D341Med (cell line): ENCODE data around the gene TMUB2.
"Not testable (repeated sequence)": the region's sequence is repeated elsewhere in the genome, so short reads cannot be mapped to it uniquely, and the experiment has no call there.

Experiments used
- DNase-seq: peaks from one replicate; pipeline ENCODE4 v3.0.0; 2012; ENCODE audit warnings: low spot score

Gene TMUB2

DNA sequence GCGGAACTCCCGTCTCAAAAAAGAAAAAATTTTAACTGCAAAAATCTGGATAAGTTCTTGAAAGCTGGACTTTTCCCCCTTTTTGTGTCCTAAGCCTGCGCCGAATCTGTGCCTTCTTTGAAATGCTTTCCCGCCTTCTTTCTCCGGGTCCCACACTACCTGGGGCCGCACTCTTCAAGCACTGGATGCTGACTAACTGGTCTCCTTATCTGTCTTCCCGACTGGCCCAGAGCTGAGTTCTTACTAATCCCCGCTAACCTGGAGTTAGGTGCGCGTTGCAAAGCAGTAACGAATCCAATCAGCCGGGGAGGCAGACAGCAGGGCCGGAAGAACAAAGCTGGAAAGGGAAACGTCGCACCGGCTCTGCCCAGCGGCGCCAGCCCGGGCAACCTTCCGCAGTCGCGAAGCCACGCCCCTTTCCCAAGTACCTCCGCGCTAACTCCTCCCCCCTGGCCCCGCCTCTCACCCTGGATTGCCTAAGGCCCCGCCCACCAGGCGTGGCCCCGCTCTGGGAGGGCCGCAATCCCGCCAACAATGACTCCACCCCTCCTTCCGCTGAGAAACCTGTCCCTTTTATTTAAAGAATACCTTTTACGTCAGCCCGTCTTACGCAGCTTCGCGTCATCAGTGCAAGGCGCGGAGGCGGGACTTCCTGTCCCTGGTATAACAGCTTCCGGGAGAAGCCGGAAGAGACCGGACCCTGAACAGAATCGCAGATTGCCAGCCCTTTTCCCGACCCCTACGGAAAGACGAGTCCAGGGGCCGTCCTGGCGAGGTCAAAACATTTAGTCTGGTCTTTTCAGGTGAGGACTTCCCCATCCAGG is at the start of gene TMUB2:
Gene TMUB2, plus strand, starts transcription at position 666 of the 824 bp plus-strand sequence. CDS start 737 bp downstream, outside the sequence.
- DNase-seq = peak; percentile 100

GRCh38 chr17:44137891-44138709 is 48.7 kb upstream of the TMUB2 start:
- DNase-seq = no peak

DNA sequence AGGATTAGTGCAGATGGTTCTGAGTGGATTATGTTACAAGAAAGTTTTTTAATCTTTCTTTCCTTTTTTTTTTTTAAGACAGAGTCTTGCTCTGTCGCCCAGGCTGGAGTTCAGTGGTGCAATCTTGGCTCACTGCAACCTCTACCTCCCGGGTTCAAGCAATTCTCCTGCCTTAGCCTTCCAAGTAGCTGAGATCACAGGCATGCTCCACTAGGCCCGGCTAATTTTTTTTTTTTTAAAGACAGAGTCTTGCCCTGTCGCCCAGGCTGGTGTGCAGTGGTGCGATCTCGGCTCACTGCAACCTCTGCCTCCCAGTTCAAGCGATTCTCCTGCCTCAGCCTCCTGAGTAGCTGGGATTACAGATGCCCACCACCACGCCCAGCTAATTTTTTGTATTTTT is 42.9 kb upstream of the TMUB2 start:
- DNase-seq = not testable (repeated sequence)

DNA sequence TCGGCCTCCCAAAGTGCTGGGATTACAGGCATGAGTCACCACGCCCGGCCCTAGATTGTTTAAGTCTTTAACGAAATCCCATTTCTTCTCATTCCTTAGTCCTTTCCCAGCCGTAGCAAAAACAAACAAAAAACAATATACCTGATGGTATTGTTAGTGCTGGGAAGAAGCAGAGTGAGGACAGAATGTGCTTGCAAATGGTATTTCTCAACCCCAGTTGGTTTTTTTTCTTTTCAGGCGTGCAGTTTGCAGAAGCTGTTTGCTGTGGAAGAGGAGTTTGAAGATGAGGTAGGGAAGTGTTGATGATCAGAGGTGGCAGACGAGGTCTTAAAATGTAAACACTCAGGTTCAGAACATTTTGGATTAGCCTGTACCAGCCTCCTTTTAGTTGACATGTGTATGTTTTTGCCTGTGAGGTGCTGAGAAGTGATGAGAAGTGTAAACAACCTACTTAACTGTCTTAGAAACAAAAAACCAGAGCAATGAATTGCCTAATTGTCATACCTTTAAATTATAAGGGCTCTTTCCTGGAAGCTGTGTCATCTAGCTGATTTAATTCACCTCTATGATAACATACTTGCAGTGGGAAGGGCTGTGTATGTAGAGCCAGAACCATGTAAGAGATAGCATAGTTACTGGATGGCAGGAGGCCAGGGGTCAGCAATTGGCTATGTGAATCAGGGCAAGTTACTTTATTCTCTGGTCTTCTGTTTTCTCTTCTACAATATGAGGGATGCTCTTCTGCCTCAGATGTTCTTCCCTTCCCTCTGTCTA is 41.6 kb upstream of the TMUB2 start:
- no peak for DNase-seq

GRCh38 chr17:44146375-44147346 is 40.1 kb upstream of the TMUB2 start:
- DNase-seq = no peak

GRCh38 chr17:44147812-44148211 is 39.0 kb upstream of the TMUB2 start:
- no peak for DNase-seq

DNA sequence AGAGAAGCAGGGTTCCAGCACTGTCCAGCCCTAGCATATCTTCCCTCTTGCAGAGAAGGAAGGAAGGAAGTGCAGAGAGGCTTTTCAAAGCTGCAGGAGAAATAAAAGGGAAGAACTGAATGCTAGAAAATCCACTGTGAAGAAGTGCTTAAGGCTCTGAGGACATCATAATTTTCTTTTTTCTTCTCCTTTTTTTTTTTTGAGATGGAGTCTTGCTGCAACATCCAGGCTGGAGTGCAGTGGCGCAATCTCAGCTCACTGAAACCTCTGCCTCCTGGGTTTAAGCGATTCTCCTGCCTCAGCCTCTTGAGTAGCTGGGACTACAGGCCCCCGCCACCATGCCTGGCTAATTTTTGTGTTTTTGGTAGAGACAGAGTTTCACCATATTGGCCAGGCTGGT is 37.7 kb upstream of the TMUB2 start:
- not testable (repeated sequence) for DNase-seq

- peak; percentile 49 for DNase-seq
These were observed 36.9 kb upstream of the TMUB2 start for GRCh38 chr17:44149750-44150329.

DNA sequence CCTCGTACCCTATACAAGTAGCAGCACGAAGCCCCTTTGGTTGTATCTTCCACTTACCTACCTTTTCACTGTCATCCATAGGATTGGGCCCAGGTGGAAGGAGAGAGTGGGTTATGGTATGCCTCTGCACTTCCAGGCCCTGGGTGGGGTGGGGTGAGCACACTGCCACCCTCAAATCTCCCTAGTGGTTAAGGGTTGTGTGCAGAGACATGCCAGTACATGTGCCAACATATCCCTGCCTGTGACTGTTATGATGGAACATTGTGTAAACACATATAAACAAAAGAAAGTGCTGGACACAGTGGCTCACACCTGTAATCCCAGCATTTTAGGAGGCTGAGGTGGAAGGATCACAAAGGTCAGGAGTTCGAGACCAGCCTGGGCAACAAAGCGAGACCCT is 33.9 kb upstream of the TMUB2 start:
- no peak for DNase-seq

DNA sequence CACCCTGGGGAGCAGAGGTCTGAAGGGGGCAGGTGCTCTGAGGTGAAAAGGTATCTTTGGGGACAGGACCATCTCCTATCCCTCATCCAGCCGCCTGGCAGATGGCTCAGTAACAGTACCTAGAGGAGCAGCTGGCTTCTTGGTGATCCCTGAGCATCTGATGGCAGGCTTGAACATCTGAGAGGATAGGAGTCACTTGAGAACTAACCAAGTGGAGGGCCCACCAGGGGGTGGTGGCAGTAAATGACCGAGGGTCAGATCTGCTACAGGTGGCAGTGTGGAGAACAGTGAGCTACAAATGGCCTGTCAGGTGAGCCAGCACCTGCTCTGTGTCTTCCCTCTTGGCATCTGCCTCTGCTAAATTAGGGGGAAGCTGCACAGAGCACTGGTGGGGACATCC is 31.3 kb upstream of the TMUB2 start:
- peak; percentile 33 for DNase-seq

DNA sequence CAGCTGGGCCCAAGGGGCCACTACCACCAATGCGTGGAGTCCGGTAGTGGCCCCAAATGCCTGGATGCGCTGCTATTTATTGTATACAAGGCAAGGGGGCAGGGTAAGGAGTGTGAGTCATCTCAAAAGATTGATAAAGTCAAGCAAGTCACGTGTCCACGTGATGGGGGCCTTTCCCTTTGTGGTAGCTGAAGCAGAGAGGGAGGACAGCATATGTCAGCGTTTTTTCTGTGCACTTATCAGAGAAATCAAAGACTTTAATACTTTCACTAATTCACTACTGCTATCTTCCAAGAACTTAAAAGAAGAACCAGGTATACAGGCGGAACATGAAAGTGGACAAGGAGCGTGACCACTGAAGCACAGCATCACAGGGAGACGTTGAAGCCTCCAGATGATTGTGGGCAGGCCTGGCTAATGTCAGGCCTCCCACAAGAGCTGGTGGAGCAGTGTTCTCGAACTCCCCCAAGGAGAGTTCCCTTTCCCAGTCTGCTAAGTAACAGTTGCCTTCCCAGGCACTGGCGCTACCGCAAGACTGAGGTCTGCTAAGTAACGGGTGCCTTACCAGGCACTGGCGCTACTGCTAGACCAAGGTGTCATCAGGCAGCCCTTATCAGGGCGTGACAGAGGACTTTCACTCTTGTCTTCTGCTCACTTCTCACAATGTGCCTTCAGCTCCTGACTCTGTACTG is 27.1 kb upstream of the TMUB2 start:
- no peak for DNase-seq

DNA sequence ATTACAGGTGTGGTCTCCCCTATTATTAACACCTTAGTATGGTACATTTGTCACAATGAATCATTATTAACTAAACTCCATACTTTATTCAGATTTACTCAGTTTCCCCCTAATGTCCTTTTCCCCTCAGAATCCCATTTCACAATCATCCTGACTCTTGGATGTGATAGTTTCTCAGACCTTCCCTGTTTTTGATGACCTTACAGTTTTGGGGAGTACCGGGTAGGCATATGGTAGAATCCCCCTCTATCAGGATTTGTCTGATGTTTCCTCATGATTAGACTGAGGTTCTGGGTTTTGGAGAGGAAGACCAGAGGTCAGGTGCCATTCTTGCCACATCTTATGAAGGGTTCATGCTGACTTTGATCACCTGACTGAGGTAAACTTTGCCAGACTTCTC is 22.3 kb upstream of the TMUB2 start:
- DNase-seq = no peak

GRCh38 chr17:44167181-44167861 is 19.5 kb upstream of the TMUB2 start:
- no peak for DNase-seq

- no peak for DNase-seq
These were observed 16.7 kb upstream of the TMUB2 start for GRCh38 chr17:44170135-44170498.

GRCh38 chr17:44170499-44171201 is 16.1 kb upstream of the TMUB2 start, which contains the start of gene ASB16:
ASB16 (plus strand) TSS chr17:44170704; CDS start chr17:44170790, 86 bp downstream.
- DNase-seq = peak; percentile 36

DNA sequence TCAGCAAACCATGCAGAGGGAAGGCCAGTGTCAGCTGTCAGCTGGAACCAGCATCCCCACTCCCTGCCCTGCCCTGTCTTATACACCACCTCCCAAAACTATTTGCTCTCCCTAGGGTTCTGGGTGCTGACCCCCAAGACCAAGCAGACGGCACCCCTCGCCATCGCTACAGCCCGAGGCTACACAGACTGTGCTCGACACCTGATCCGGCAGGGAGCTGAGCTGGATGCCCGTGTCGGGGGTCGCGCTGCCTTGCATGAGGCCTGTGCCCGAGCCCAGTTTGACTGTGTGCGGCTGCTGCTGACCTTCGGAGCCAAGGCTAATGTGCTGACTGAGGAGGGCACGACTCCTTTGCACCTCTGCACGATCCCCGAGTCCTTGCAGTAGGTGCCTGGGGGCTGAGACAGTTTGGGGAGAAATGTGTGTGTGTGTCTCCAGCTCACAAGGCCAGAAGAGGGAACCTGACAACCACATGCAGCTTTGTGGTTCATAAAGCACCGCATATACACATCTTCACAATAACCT is 14.8 kb upstream of the TMUB2 start:
- DNase-seq = no peak

- DNase-seq = no peak
These were observed 12.3 kb upstream of the TMUB2 start for GRCh38 chr17:44174427-44174826.

DNA sequence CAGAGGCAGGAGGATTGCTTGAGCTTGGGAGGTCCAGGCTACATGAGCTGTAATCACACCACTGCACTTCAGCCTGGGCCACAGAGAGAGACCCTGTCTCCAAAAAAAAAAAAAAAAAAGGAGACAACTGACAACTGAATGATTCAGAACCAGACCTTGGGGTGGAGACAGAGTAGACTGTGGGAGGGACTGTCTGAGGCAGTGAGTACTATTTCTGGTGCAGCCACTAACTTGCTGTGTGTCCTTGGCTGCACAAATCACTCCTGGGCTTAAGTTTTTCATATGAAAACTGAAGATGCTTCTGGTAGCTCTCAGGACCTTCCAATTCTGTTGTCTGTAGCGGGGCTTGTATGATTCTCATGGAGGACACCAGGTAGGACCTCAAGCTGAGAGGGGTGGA is 10.5 kb upstream of the TMUB2 start:
- DNase-seq = no peak
